Vagina (tissue), 2 donors: ENCODE results near the gene RGS17.

Experiments
- POLR2AphosphoS5 ChIP-seq, 2 donors: sonication (generic); formaldehyde crosslinking; IDR thresholded peaks; one replicate each; pipeline ENCODE4 v1.9.0; 2017; ENCODE audit warnings: antibody characterized with exemption in 2 of 2, mild to moderate bottlenecking in 2 of 2, low read depth in 1 of 2; ENCODE audit not compliant: insufficient read depth in 1 of 2
- TF ChIP-seq, protein P1 (sequence below), 3 experiments: fragments of 450-650 bp in 2 of 3; fragments of 200-600 bp in 1 of 3; sonication (generic) in 1 of 3; IDR thresholded peaks; one replicate each; pipeline ENCODE4 v1.5.1; 2017 to 2019; ENCODE audit warnings: antibody characterized with exemption in 3 of 3, mild to moderate bottlenecking in 2 of 3, moderate library complexity in 2 of 3

GRCh38 chr6:153090241-153090930 is 40.7 kb downstream of the RGS17 start:
- TF ChIP-seq, protein P1, sequence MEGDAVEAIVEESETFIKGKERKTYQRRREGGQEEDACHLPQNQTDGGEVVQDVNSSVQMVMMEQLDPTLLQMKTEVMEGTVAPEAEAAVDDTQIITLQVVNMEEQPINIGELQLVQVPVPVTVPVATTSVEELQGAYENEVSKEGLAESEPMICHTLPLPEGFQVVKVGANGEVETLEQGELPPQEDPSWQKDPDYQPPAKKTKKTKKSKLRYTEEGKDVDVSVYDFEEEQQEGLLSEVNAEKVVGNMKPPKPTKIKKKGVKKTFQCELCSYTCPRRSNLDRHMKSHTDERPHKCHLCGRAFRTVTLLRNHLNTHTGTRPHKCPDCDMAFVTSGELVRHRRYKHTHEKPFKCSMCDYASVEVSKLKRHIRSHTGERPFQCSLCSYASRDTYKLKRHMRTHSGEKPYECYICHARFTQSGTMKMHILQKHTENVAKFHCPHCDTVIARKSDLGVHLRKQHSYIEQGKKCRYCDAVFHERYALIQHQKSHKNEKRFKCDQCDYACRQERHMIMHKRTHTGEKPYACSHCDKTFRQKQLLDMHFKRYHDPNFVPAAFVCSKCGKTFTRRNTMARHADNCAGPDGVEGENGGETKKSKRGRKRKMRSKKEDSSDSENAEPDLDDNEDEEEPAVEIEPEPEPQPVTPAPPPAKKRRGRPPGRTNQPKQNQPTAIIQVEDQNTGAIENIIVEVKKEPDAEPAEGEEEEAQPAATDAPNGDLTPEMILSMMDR (IDR thresholded peaks at IDR 0.05) = no peak
- no peak for TF ChIP-seq POLR2AphosphoS5 (IDR thresholded peaks at IDR 0.05; ENCODE audit: insufficient read depth in 1 of 2, low read depth in 1 of 2)
